GM19193 (cell line): ENCODE measurements around the gene NGF.

Experiments used
- POLR2A ChIP-seq: IDR thresholded peaks from 4 replicates; pipeline ENCODE4 v1.6.1; 2011; ENCODE audit not compliant: insufficient read depth, insufficient read length; ENCODE audit errors: extremely low read depth

The NGF gene

GRCh38 chr1:115319706-115320105, 18.3 kb downstream of the NGF start:
- no peak for TF ChIP-seq POLR2A

- no peak for TF ChIP-seq POLR2A
These were observed 20.7 kb downstream of the NGF start for GRCh38 chr1:115317101-115318012.

GRCh38 chr1:115314765-115315164, 23.3 kb downstream of the NGF start:
- TF ChIP-seq POLR2A, result no peak

- no peak for TF ChIP-seq POLR2A
These were observed 24.0 kb downstream of the NGF start for GRCh38 chr1:115314092-115314491.

GRCh38 chr1:115313182-115313581, 24.9 kb downstream of the NGF start:
- TF ChIP-seq POLR2A, result no peak

- no peak for TF ChIP-seq POLR2A
These were observed 25.3 kb downstream of the NGF start for GRCh38 chr1:115312742-115313141.

GRCh38 chr1:115311474-115311989, 26.5 kb downstream of the NGF start:
- TF ChIP-seq POLR2A, result no peak

- TF ChIP-seq POLR2A, result no peak
These were observed 27.2 kb downstream of the NGF start for GRCh38 chr1:115310581-115311473.

- TF ChIP-seq POLR2A, result no peak
These were observed 29.1 kb downstream of the NGF start for GRCh38 chr1:115308969-115309368.

GRCh38 chr1:115307661-115308060, 30.4 kb downstream of the NGF start:
- no peak for TF ChIP-seq POLR2A

- no peak for TF ChIP-seq POLR2A
These were observed 31.9 kb downstream of the NGF start for GRCh38 chr1:115306146-115306545.

- no peak for TF ChIP-seq POLR2A
These were observed 34.7 kb downstream of the NGF start for GRCh38 chr1:115303364-115303763.

GRCh38 chr1:115302390-115302961, 35.6 kb downstream of the NGF start:
- no peak for TF ChIP-seq POLR2A

- TF ChIP-seq POLR2A, result no peak
These were observed 36.5 kb downstream of the NGF start for GRCh38 chr1:115301438-115302020.
